Keratinocyte (primary cell): ENCODE results near the gene SYNC. TPM values are rescaled to one million over a fixed set of nuclear protein-coding genes. Genes with fewer than 3 reads are reported as not detected.

Experiments used
- DNase-seq: peaks from one replicate; pipeline ENCODE4 v3.0.0-alpha.2; 2011; ENCODE audit warnings: low read depth, missing footprints, low spot score
- FAIRE-seq: peaks from 2 replicates; lab custom pipeline; 2011; peaks lifted over from hg19 to GRCh38; lab: Jason Lieb, UNC
- H2AFZ ChIP-seq: 2 replicates; pipeline ENCODE4 v1.6.0; 2012; ENCODE audit warnings: low read length, control low read depth, inconsistent platforms; ENCODE audit not compliant: control insufficient read depth
- H3K27ac ChIP-seq: 2 replicates; pipeline ENCODE4 v1.5.1; 2011; ENCODE audit warnings: low read length; ENCODE audit not compliant: control insufficient read depth, insufficient read depth
- H3K27me3 ChIP-seq: 3 replicates; pipeline ENCODE4 v1.6.0; 2011; ENCODE audit warnings: low read length; ENCODE audit not compliant: control insufficient read depth, insufficient read depth; ENCODE audit errors: extremely low read depth
- H3K36me3 ChIP-seq, 2 experiments: 2 replicates in 1 of 2; 3 replicates in 1 of 2; pipeline ENCODE4 v1.5.1; 2011; ENCODE audit warnings: low read length in 2 of 2, mild to moderate bottlenecking in 1 of 2; ENCODE audit not compliant: control insufficient read depth in 2 of 2, insufficient read depth in 2 of 2; ENCODE audit errors: extremely low read depth in 1 of 2
- H3K4me1 ChIP-seq: 3 replicates; pipeline ENCODE4 v1.5.1; 2011; ENCODE audit warnings: low read length; ENCODE audit not compliant: control insufficient read depth, insufficient read depth; ENCODE audit errors: extremely low read depth
- H3K4me2 ChIP-seq: 3 replicates; pipeline ENCODE4 v1.6.0; 2011; ENCODE audit warnings: low read depth, low read length; ENCODE audit not compliant: control insufficient read depth, insufficient read depth; ENCODE audit errors: extremely low read depth
- H3K4me3 ChIP-seq, 3 experiments: fragments of 200-600 bp in 1 of 3; sonication (generic) in 1 of 3; 2 replicates in 2 of 3; 3 replicates in 1 of 3; pipeline ENCODE4 v1.5.1; 2011 to 2016; ENCODE audit warnings: low read length in 3 of 3, mild to moderate bottlenecking in 3 of 3, control low read depth in 2 of 3, inconsistent platforms in 1 of 3, low read depth in 1 of 3, mixed read lengths in 1 of 3, mixed run types in 1 of 3, moderate library complexity in 1 of 3; ENCODE audit not compliant: control insufficient read depth in 2 of 3, insufficient read depth in 2 of 3; ENCODE audit errors: extremely low read depth in 1 of 3
- H3K79me2 ChIP-seq: 2 replicates; pipeline ENCODE4 v1.6.0; 2012; ENCODE audit warnings: low read length; ENCODE audit not compliant: control insufficient read depth, insufficient read depth
- H3K9ac ChIP-seq: 3 replicates; pipeline ENCODE4 v1.6.0; 2011; ENCODE audit warnings: low read length; ENCODE audit not compliant: control insufficient read depth, insufficient read depth; ENCODE audit errors: extremely low read depth
- H3K9me1 ChIP-seq: 3 replicates; pipeline ENCODE4 v1.6.0; 2011; ENCODE audit warnings: low read length; ENCODE audit not compliant: control insufficient read depth, insufficient read depth; ENCODE audit errors: extremely low read depth
- H3K9me3 ChIP-seq: 2 replicates; pipeline ENCODE4 v1.5.1; 2012; ENCODE audit warnings: low read depth, low read length; ENCODE audit not compliant: control insufficient read depth
- H4K20me1 ChIP-seq: 3 replicates; pipeline ENCODE4 v1.6.0; 2011; ENCODE audit warnings: low read length; ENCODE audit not compliant: control insufficient read depth, insufficient read depth; ENCODE audit errors: extremely low read depth
- CTCF ChIP-seq, 3 experiments: IDR thresholded peaks in 1 of 3; conservative IDR thresholded peaks in 1 of 3; optimal IDR thresholded peaks in 1 of 3; 2 replicates in 2 of 3; 3 replicates in 1 of 3; pipeline versions ENCODE3 to v1.5.1; 2011; ENCODE audit warnings: low read length in 3 of 3, mild to moderate bottlenecking in 3 of 3, moderate library complexity in 2 of 3, control low read depth in 1 of 3, inconsistent platforms in 1 of 3; ENCODE audit not compliant: insufficient read depth in 2 of 3; ENCODE audit errors: extremely low read depth in 1 of 3
- EZH2 ChIP-seq: IDR thresholded peaks from one replicate; pipeline ENCODE4 v1.6.1; 2012; ENCODE audit warnings: inconsistent platforms, mild to moderate bottlenecking, low read length, moderate library complexity
- dilution Hi-C: fragments of 300-500 bp; cut with MboI; formaldehyde crosslinking; loops from one replicate; pipeline ENCODE4 v1.7.0; 2020; ENCODE audit warnings: low sequenced_read_pairs; ENCODE audit not compliant: extremely low pct_ligation_motif_present
- polyA plus RNA-seq, 5 experiments: library from polyadenylated mRNA; depleted of rRNA in 3 of 5; stranded (reverse) in 3 of 5; stranded (forward) in 1 of 5; unstranded in 1 of 5; fragments of >200 nt; gene quantifications; 1 replicate in 1 of 5; 2 replicates in 3 of 5; 3 replicates in 1 of 5; pipeline versions ENCODE4 v1.2.1 to v1.2.3, GENCODE V29; 2011 to 2012; ENCODE audit warnings: missing spikeins in 2 of 5, low read depth in 1 of 5, low replicate concordance in 1 of 5

Gene SYNC
- polyA plus RNA-seq, 1 donor (not counting 4 experiments of a cell fraction or from before 2014, with no cell fraction given): 11.2 TPM

GRCh38 chr1:32727876-32728275, 25.3 kb upstream of the SYNC start:
- dilution Hi-C loops: no loop called here
- no peak for FAIRE-seq

GRCh38 chr1:32725615-32725982, 23.0 kb upstream of the SYNC start:
- Histone ChIP-seq H3K27ac (peak overlapping the region; percentile 70), H4K20me1 (no peaks in the 10 kb centered on the region), H2AFZ (peak overlapping the region; percentile 62), H3K9me3 (no peaks in the 10 kb centered on the region), H3K27me3 (no peaks in the 10 kb centered on the region), H3K4me1 (peaks cover 25% of the 10 kb centered on the region), H3K4me2 (peak overlapping the region; percentile 79), H3K4me3 (no peak overlapping the region), H3K9ac (peak overlapping the region; percentile 2), H3K79me2 (no peaks in the 10 kb centered on the region), H3K9me1 (no peaks in the 10 kb centered on the region), H3K36me3 (no peaks in the 10 kb centered on the region)
- TF ChIP-seq CTCF (optimal IDR thresholded peaks at IDR 0.05 in 1 of 3, IDR thresholded peaks at IDR 0.05 in 1 of 3, conservative IDR thresholded peaks at IDR 0.05 in 1 of 3; ENCODE audit: extremely low read depth in 1 of 3, insufficient read depth in 2 of 3, low read length in 3 of 3) (no peak), EZH2 (no peak)
- dilution Hi-C loops: no loop called here
- DNase-seq (no peak), FAIRE-seq (no peak)

More at GRCh38 chr1:32727876-32728275, 25.3 kb upstream of the SYNC start:
- Histone ChIP-seq H3K4me1 (peaks cover 33% of the 10 kb centered on the region), H3K4me3 (no peak overlapping the region), H3K9me1 (no peaks in the 10 kb centered on the region), H4K20me1 (no peaks in the 10 kb centered on the region), H3K27me3 (no peaks in the 10 kb centered on the region), H3K79me2 (no peaks in the 10 kb centered on the region), H3K27ac (no peak overlapping the region), H3K36me3 (no peaks in the 10 kb centered on the region), H3K4me2 (no peak overlapping the region), H3K9me3 (no peaks in the 10 kb centered on the region), H3K9ac (no peak overlapping the region), H2AFZ (no peak overlapping the region)
- no peak for DNase-seq
- TF ChIP-seq EZH2 (no peak), CTCF (optimal IDR thresholded peaks at IDR 0.05 in 1 of 3, IDR thresholded peaks at IDR 0.05 in 1 of 3, conservative IDR thresholded peaks at IDR 0.05 in 1 of 3; ENCODE audit: extremely low read depth in 1 of 3, insufficient read depth in 2 of 3, low read length in 3 of 3) (no peak)
